IMR-90 (cell line): ENCODE measurements around the gene KCNH2. TPM values are rescaled to one million over a fixed set of nuclear protein-coding genes. Genes with fewer than 3 reads are reported as not detected.

Experiments
- MAFK ChIP-seq: IDR thresholded peaks from 2 replicates; pipeline ENCODE4 v1.6.1; 2012; ENCODE audit warnings: low read depth, low read length, improper control_type of control experiment
- RCOR1 ChIP-seq: IDR thresholded peaks from 2 replicates; pipeline ENCODE4 v1.6.1; 2012; ENCODE audit warnings: mild to moderate bottlenecking, low read length, improper control_type of control experiment; ENCODE audit not compliant: insufficient replicate concordance
- RFX5 ChIP-seq: IDR thresholded peaks from 2 replicates; pipeline ENCODE4 v1.8.0; 2012; ENCODE audit warnings: low read depth, mild to moderate bottlenecking, low read length, moderate library complexity
- polyA plus RNA-seq, 3 experiments: library from polyadenylated mRNA; depleted of rRNA; stranded (reverse); fragments of >200 nt; gene quantifications; 2 replicates each; pipeline ENCODE4 v1.2.3, GENCODE V29; 2012; ENCODE audit warnings: low replicate concordance in 1 of 3
- total RNA-seq: library from RNA; depleted of rRNA; stranded (reverse); fragments of >200 nt; gene quantifications from 2 replicates; pipeline ENCODE4 v1.2.3, GENCODE V29; 2012
- TF ChIP-seq, protein P1 (sequence below): fragments of 150-350 bp; IDR thresholded peaks from 2 replicates; pipeline ENCODE4 v1.6.1; 2017; ENCODE audit warnings: mild to moderate bottlenecking, antibody characterized with exemption, low read length, low read depth

KCNH2 gene
- total and polyA plus RNA-seq, 2 of the 4 experiments (the other 2 are of a cell fraction): 0.90 to 2.1 TPM

DNA sequence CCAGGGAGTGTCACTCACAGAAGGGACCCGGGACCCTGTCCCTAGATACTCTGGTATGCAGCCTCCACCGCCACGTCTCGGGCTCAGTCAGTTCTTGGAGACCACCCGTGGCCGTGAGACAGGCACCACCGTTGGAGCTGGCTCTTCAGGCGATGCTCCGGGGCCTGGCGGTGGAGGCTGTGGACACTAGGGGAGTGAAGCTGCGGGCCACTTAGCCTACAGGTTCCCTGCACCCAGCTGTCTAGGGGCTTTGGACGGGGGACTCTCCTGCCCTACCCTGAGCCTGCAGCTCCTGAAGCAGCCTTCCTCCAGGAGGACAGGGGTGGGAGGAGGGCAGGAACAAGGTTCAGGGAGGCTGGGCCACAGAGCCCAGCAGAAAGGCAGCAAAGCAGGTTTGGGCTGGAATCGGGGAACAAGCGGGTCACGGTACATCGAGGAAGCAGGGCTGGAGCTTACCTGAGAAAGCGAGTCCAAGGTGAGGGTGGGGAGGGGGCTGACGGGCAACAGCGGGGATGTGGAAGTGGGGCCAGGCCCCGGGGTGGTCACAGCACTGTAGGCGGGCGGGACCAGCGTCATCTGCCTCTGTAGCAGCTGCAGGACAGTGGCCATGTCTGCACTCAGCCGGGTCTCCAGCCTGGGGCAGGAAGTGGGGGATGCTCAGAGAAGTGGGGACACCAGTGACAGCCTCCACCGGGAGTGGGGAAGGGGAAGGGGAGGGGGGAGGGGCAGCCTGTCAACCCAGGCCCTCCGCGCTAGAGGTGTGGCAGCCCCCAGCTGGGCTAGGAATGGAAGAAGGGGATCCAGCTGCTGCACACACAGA is 31.5 kb downstream of the KCNH2 start (continued):
- no peak for TF ChIP-seq RFX5
- TF ChIP-seq, protein P1, sequence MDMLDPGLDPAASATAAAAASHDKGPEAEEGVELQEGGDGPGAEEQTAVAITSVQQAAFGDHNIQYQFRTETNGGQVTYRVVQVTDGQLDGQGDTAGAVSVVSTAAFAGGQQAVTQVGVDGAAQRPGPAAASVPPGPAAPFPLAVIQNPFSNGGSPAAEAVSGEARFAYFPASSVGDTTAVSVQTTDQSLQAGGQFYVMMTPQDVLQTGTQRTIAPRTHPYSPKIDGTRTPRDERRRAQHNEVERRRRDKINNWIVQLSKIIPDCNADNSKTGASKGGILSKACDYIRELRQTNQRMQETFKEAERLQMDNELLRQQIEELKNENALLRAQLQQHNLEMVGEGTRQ: no peak
- no peak for TF ChIP-seq MAFK
- no peak for TF ChIP-seq RCOR1
